ENCODE data around the gene SIGLEC9. TPM values are rescaled to one million over a fixed set of nuclear protein-coding genes. Genes with fewer than 3 reads are reported as not detected.

Gene SIGLEC9
- total RNA-seq, 1 experiment from 2014 or later, result not detected

- no peak overlapping the region for H3K4me3 ChIP-seq (ENCODE audit: low read length)
- TF ChIP-seq EZH2 (IDR thresholded peaks at IDR 0.05; ENCODE audit: low read length, unreplicated experiment), result no peak
- TF ChIP-seq, protein P1, sequence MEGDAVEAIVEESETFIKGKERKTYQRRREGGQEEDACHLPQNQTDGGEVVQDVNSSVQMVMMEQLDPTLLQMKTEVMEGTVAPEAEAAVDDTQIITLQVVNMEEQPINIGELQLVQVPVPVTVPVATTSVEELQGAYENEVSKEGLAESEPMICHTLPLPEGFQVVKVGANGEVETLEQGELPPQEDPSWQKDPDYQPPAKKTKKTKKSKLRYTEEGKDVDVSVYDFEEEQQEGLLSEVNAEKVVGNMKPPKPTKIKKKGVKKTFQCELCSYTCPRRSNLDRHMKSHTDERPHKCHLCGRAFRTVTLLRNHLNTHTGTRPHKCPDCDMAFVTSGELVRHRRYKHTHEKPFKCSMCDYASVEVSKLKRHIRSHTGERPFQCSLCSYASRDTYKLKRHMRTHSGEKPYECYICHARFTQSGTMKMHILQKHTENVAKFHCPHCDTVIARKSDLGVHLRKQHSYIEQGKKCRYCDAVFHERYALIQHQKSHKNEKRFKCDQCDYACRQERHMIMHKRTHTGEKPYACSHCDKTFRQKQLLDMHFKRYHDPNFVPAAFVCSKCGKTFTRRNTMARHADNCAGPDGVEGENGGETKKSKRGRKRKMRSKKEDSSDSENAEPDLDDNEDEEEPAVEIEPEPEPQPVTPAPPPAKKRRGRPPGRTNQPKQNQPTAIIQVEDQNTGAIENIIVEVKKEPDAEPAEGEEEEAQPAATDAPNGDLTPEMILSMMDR (conservative IDR thresholded peaks at IDR 0.05; ENCODE audit: low read depth, low read length), result no peak
- no peak for TF ChIP-seq EZH2phosphoT487 (IDR thresholded peaks at IDR 0.05; ENCODE audit: borderline replicate concordance, low read length)
- no peaks in the 10 kb centered on the region for H3F3A ChIP-seq (ENCODE audit: low read length, unreplicated experiment)
- CTCF ChIA-PET, result no interaction called here
- H3K4me1 ChIP-seq (ENCODE audit: insufficient read depth, low read length), result no peaks in the 10 kb centered on the region
- no peaks in the 10 kb centered on the region for H3K36me3 ChIP-seq (ENCODE audit: low read depth, low read length)
- DNase-seq, result no peak
- no peaks in the 10 kb centered on the region for H3K9me2 ChIP-seq (replicated peaks; ENCODE audit: low read length)
- no peaks in the 10 kb centered on the region for H3K27me3 ChIP-seq (ENCODE audit: low read length)
- intact Hi-C loops (cut with micrococcal nuclease), result no loop called here
- ATAC-seq, result no peak
- H3K79me2 ChIP-seq (ENCODE audit: low read length), result no peaks in the 10 kb centered on the region
- no peaks in the 10 kb centered on the region for H4K20me1 ChIP-seq (ENCODE audit: low read length)
- no peak overlapping the region for H2AFZ ChIP-seq (ENCODE audit: low read length)
- H3K9ac ChIP-seq (ENCODE audit: low read length), result no peak overlapping the region
- H3K4me2 ChIP-seq (ENCODE audit: low read length), result no peak overlapping the region
- BruUV-seq (replicated peaks), result no TSS peak
- no peaks in the 10 kb centered on the region for H3K9me3 ChIP-seq (ENCODE audit: low read length)
- no peak overlapping the region for H3K27ac ChIP-seq (ENCODE audit: low read length)
- POLR2A ChIA-PET (ENCODE audit: unreplicated experiment), result no interaction called here
Measured at GRCh38 chr19:51083783-51084182, 40.9 kb upstream of the SIGLEC9 start.

GRCh38 chr19:51084505-51084904 is 40.2 kb upstream of the SIGLEC9 start:
- BruUV-seq (replicated peaks), result no TSS peak
- DNase-seq (no peak), ATAC-seq (no peak)
- Histone ChIP-seq H2AFZ (ENCODE audit: low read length) (no peak overlapping the region), H3K36me3 (ENCODE audit: low read depth, low read length) (no peaks in the 10 kb centered on the region), H3K4me1 (ENCODE audit: insufficient read depth, low read length) (no peaks in the 10 kb centered on the region), H3K79me2 (ENCODE audit: low read length) (no peaks in the 10 kb centered on the region), H4K20me1 (ENCODE audit: low read length) (no peaks in the 10 kb centered on the region), H3K27ac (ENCODE audit: low read length) (no peak overlapping the region), H3K9ac (ENCODE audit: low read length) (no peak overlapping the region), H3K9me2 (replicated peaks; ENCODE audit: low read length) (no peaks in the 10 kb centered on the region), H3K27me3 (ENCODE audit: low read length) (no peaks in the 10 kb centered on the region), H3K4me2 (ENCODE audit: low read length) (no peak overlapping the region), H3K4me3 (ENCODE audit: low read length) (no peak overlapping the region), H3K9me3 (ENCODE audit: low read length) (no peaks in the 10 kb centered on the region), H3F3A (ENCODE audit: low read length, unreplicated experiment) (no peaks in the 10 kb centered on the region)
- ChIA-PET CTCF (no interaction called here), POLR2A (ENCODE audit: unreplicated experiment) (no interaction called here)
- intact Hi-C loops (cut with micrococcal nuclease), result no loop called here
- TF ChIP-seq EZH2 (IDR thresholded peaks at IDR 0.05; ENCODE audit: low read length, unreplicated experiment) (no peak), EZH2phosphoT487 (IDR thresholded peaks at IDR 0.05; ENCODE audit: borderline replicate concordance, low read length) (no peak)
- TF ChIP-seq, protein P1 (conservative IDR thresholded peaks at IDR 0.05; ENCODE audit: low read depth, low read length), result no peak

DNA sequence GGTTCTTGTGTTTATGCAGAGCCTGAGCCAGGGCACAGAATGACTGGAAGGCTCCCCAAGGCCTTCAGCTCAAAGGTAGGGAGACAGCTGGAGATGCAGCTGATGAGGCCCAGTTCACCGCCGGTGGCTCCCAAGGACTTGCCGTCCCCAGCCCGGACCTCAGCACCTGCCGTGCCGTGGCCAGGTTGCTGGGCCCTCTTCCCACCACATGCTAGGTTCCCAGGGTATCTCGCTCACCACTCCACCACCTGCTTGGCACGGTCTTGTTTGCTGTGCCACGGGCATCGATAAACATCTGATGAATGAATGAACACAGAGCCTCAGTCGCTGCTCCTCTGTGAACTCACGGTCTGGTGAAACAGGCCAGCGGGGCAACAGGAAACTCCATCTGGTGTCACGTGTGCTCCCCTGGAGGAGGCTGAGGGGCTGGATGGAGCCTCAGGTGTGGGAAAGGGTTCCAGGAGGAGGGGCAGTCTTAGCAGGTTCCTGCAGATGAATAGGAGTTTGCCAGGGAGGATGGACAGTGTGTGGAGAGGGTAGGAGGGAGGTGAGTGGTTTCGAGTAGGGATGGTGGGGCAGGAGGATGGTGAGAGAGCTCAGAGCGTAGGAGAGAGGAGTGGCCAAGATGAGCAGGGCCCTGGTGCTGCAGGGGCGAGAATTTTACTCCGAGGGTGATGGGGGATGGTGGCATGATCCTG is 38.4 kb upstream of the SIGLEC9 start:
- Histone ChIP-seq H3K9me3 (ENCODE audit: low read length) (no peaks in the 10 kb centered on the region), H3K4me3 (ENCODE audit: low read length) (no peak overlapping the region), H3K36me3 (ENCODE audit: low read depth, low read length) (no peaks in the 10 kb centered on the region), H3K9ac (ENCODE audit: low read length) (no peak overlapping the region), H3K27me3 (ENCODE audit: low read length) (no peaks in the 10 kb centered on the region), H3F3A (ENCODE audit: low read length, unreplicated experiment) (no peaks in the 10 kb centered on the region), H3K79me2 (ENCODE audit: low read length) (no peaks in the 10 kb centered on the region), H2AFZ (ENCODE audit: low read length) (no peak overlapping the region), H3K4me2 (ENCODE audit: low read length) (no peak overlapping the region), H3K27ac (ENCODE audit: low read length) (no peak overlapping the region), H4K20me1 (ENCODE audit: low read length) (no peaks in the 10 kb centered on the region), H3K9me2 (replicated peaks; ENCODE audit: low read length) (no peaks in the 10 kb centered on the region), H3K4me1 (ENCODE audit: insufficient read depth, low read length) (peaks cover 6% of the 10 kb centered on the region; the same call in 1 of the 2 replicates)
- no peak for DNase-seq
- no peak for ATAC-seq
- TF ChIP-seq EZH2phosphoT487 (IDR thresholded peaks at IDR 0.05; ENCODE audit: borderline replicate concordance, low read length) (no peak), EZH2 (IDR thresholded peaks at IDR 0.05; ENCODE audit: low read length, unreplicated experiment) (no peak)
- ChIA-PET CTCF (no interaction called here), POLR2A (ENCODE audit: unreplicated experiment) (interaction anchor here (0.7 kb wide), 1 partner anchor 321 kb away, joined by 4 read pairs; no protein-coding TSS in a partner anchor)
- BruUV-seq (replicated peaks), result no TSS peak
- intact Hi-C loops (cut with micrococcal nuclease), result no loop called here

All from PC-3 (cell line).